ENCODE results near the gene LCA5.
"Not testable (repeated sequence)": the region's sequence is repeated elsewhere in the genome, so short reads cannot be mapped to it uniquely, and the experiment has no call there.

The LCA5 gene

GRCh38 chr6:79467716-79468115 lies 69.5 kb downstream of the LCA5 start:
- DNase-seq (ENCODE audit: low read depth in 1 of 2, low spot score in 1 of 2), result no peak

GRCh38 chr6:79466207-79466834 lies 70.9 kb downstream of the LCA5 start:
- no peak for DNase-seq (ENCODE audit: low read depth in 1 of 2, low spot score in 1 of 2)

GRCh38 chr6:79465381-79465780 lies 71.8 kb downstream of the LCA5 start:
- no peak for DNase-seq (ENCODE audit: low read depth in 1 of 2, low spot score in 1 of 2)

GRCh38 chr6:79463621-79464050 lies 73.6 kb downstream of the LCA5 start:
- no peak for DNase-seq (ENCODE audit: low read depth in 1 of 2, low spot score in 1 of 2)

- no peak for DNase-seq (ENCODE audit: low read depth in 1 of 2, low spot score in 1 of 2)
These were observed 76.0 kb downstream of the LCA5 start for GRCh38 chr6:79461205-79461604.

- DNase-seq (ENCODE audit: low read depth in 1 of 2, low spot score in 1 of 2), result no peak
These were observed 81.8 kb downstream of the LCA5 start for GRCh38 chr6:79455446-79455845.

- no peak for DNase-seq (ENCODE audit: low read depth in 1 of 2, low spot score in 1 of 2)
These were observed 83.6 kb downstream of the LCA5 start for GRCh38 chr6:79453558-79454042.

- DNase-seq (ENCODE audit: low read depth in 1 of 2, low spot score in 1 of 2), result no peak
These were observed 86.2 kb downstream of the LCA5 start for GRCh38 chr6:79450984-79451383.

GRCh38 chr6:79446006-79446405 lies 91.2 kb downstream of the LCA5 start:
- no peak for DNase-seq (ENCODE audit: low read depth in 1 of 2, low spot score in 1 of 2)

- not testable (repeated sequence) for DNase-seq (ENCODE audit: low read depth in 1 of 2, low spot score in 1 of 2)
These were observed 93.4 kb downstream of the LCA5 start for GRCh38 chr6:79443876-79444275.

- no peak for DNase-seq (ENCODE audit: low read depth in 1 of 2, low spot score in 1 of 2)
These were observed 96.0 kb downstream of the LCA5 start for GRCh38 chr6:79441192-79441591.

GRCh38 chr6:79440598-79440997 lies 96.6 kb downstream of the LCA5 start:
- DNase-seq (ENCODE audit: low read depth in 1 of 2, low spot score in 1 of 2), result no peak

GRCh38 chr6:79438030-79438429 lies 99.2 kb downstream of the LCA5 start:
- no peak for DNase-seq (ENCODE audit: low read depth in 1 of 2, low spot score in 1 of 2)

- DNase-seq (ENCODE audit: low read depth in 1 of 2, low spot score in 1 of 2), result no peak
These were observed 101.0 kb downstream of the LCA5 start for GRCh38 chr6:79436241-79436640.

GRCh38 chr6:79435746-79436145 lies 101.5 kb downstream of the LCA5 start:
- no peak for DNase-seq (ENCODE audit: low read depth in 1 of 2, low spot score in 1 of 2)
